Keratinocyte (primary cell): ENCODE data around the gene PLXNB2.

ENCODE experiments used
- CTCF ChIP-seq, 3 experiments: IDR thresholded peaks in 1 of 3; conservative IDR thresholded peaks in 1 of 3; optimal IDR thresholded peaks in 1 of 3; 2 replicates in 2 of 3; 3 replicates in 1 of 3; pipeline versions ENCODE3 to v1.5.1; 2011; ENCODE audit warnings: low read length in 3 of 3, mild to moderate bottlenecking in 3 of 3, moderate library complexity in 2 of 3, control low read depth in 1 of 3, inconsistent platforms in 1 of 3; ENCODE audit not compliant: insufficient read depth in 2 of 3; ENCODE audit errors: extremely low read depth in 1 of 3
- EZH2 ChIP-seq: IDR thresholded peaks from one replicate; pipeline ENCODE4 v1.6.1; 2012; ENCODE audit warnings: inconsistent platforms, mild to moderate bottlenecking, low read length, moderate library complexity

GRCh38 chr22:50274771-50275170, 32.7 kb downstream of the PLXNB2 start:
- TF ChIP-seq CTCF (optimal IDR thresholded peaks at IDR 0.05 in 1 of 3, IDR thresholded peaks at IDR 0.05 in 1 of 3, conservative IDR thresholded peaks at IDR 0.05 in 1 of 3; ENCODE audit: extremely low read depth in 1 of 3, insufficient read depth in 2 of 3, low read length in 3 of 3) = no peak
- TF ChIP-seq EZH2 = no peak
